Thoracic aorta (tissue), 2 donors: Measurements from ENCODE around the gene ATP2B2. TPM values are rescaled to one million over a fixed set of nuclear protein-coding genes. Genes with fewer than 3 reads are reported as not detected.

Source experiments
- ATAC-seq: fragments of 150-250 bp; one replicate; pipeline ENCODE4 v1.8.0; 2017; ENCODE audit warnings: low read depth; ENCODE audit not compliant: insufficient number of reproducible peaks, low FRiP score
- DNase-seq: peaks from one replicate; pipeline ENCODE4 v3.0.0-alpha.2; 2020; ENCODE audit warnings: low spot score
- H3K27ac ChIP-seq, 2 donors: fragments of 200-600 bp; sonication (generic); 1 replicate in 1 of 2; 2 replicates in 1 of 2; pipeline ENCODE4 v1.5.1; 2016; ENCODE audit warnings: mild to moderate bottlenecking in 2 of 2, moderate library complexity in 2 of 2
- H3K27me3 ChIP-seq: fragments of 200-600 bp; sonication (generic); replicated peaks from 2 replicates; pipeline ENCODE4 v1.6.0; 2016; ENCODE audit warnings: mild to moderate bottlenecking; ENCODE audit not compliant: insufficient read depth
- H3K36me3 ChIP-seq: fragments of 200-600 bp; sonication (generic); one replicate; pipeline ENCODE4 v1.5.1; 2016
- H3K4me1 ChIP-seq, 2 donors: fragments of 200-600 bp; sonication (generic); 1 replicate in 1 of 2; 2 replicates in 1 of 2; pipeline versions ENCODE4 v1.5.1 to v1.6.0; 2016; ENCODE audit warnings: low read depth in 2 of 2, mild to moderate bottlenecking in 1 of 2; ENCODE audit not compliant: control insufficient read depth in 1 of 2
- H3K4me3 ChIP-seq: fragments of 200-600 bp; sonication (generic); 2 replicates; pipeline ENCODE4 v1.5.1; 2016; ENCODE audit warnings: mild to moderate bottlenecking
- H3K9me3 ChIP-seq: fragments of 200-600 bp; sonication (generic); 2 replicates; pipeline ENCODE4 v1.5.1; 2016
- total RNA-seq, 2 donors: library from RNA; depleted of rRNA; stranded (reverse); fragments of >200 nt; gene quantifications; one replicate each; pipeline versions ENCODE4 v1.1.0 to v1.2.3, GENCODE V29; 2016
- TF ChIP-seq, protein P1 (sequence below): fragments of 200-600 bp; sonication (generic); IDR thresholded peaks from one replicate; pipeline ENCODE4 v1.5.1; 2019; ENCODE audit warnings: antibody characterized with exemption

ATP2B2 gene
- total RNA-seq, 2 donors from 2014 or later: not detected

DNA sequence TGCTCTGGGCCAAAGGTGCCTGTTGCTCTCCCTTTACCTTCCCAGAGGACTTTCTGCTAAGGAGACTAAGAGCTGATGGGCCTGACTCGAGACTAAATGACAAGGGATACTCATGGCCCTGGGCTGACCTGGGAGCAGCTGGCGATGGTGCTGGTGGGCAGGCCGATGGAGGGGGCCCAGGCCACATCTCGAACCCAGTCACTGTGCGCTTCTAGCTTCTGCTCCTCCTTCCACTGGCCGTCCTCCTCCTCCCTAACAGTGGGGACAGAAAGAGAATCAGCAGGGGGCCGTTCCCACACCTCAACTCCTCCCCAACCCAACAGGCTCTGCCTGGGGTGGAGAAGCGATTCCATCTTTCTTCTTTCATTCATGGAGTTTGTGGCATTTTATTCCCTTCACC is 200.5 kb downstream of the ATP2B2 start:
- H3K9me3 ChIP-seq: no peaks in the 10 kb centered on the region
- H3K4me3 ChIP-seq: no peak overlapping the region
- ATAC-seq (no peak), DNase-seq (no peak)
- H3K36me3 ChIP-seq: peaks cover 72% of the 10 kb centered on the region
- no peak overlapping the region for H3K27ac ChIP-seq
- H3K4me1 ChIP-seq: no peaks in the 10 kb centered on the region
- TF ChIP-seq, protein P1, sequence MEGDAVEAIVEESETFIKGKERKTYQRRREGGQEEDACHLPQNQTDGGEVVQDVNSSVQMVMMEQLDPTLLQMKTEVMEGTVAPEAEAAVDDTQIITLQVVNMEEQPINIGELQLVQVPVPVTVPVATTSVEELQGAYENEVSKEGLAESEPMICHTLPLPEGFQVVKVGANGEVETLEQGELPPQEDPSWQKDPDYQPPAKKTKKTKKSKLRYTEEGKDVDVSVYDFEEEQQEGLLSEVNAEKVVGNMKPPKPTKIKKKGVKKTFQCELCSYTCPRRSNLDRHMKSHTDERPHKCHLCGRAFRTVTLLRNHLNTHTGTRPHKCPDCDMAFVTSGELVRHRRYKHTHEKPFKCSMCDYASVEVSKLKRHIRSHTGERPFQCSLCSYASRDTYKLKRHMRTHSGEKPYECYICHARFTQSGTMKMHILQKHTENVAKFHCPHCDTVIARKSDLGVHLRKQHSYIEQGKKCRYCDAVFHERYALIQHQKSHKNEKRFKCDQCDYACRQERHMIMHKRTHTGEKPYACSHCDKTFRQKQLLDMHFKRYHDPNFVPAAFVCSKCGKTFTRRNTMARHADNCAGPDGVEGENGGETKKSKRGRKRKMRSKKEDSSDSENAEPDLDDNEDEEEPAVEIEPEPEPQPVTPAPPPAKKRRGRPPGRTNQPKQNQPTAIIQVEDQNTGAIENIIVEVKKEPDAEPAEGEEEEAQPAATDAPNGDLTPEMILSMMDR: no peak
- H3K27me3 ChIP-seq: no peaks in the 10 kb centered on the region

DNA sequence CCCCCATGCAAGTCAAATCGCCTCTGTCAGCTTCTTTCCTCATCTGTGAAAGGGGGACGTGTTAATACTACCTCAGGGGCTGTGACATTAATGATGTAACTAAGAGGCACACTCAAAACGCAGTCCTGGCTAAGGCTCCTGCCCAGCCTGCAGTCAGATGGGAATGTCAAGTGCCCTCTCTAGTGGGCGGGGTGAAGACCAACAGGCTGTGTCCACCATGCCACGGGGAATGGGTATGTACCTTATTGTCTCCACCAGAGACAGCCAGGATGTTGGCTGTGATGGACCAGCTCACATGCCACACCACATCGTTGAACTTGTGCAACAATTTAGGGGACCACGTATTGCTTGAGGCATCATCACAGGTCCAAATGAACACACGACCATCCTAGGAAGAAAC is 201.6 kb downstream of the ATP2B2 start:
- no peaks in the 10 kb centered on the region for H3K9me3 ChIP-seq
- peaks cover 68% of the 10 kb centered on the region for H3K36me3 ChIP-seq
- ATAC-seq (no peak), DNase-seq (no peak)
- no peak overlapping the region for H3K27ac ChIP-seq
- no peaks in the 10 kb centered on the region for H3K27me3 ChIP-seq
- TF ChIP-seq, protein P1: no peak
- no peak overlapping the region for H3K4me3 ChIP-seq
- no peaks in the 10 kb centered on the region for H3K4me1 ChIP-seq

DNA sequence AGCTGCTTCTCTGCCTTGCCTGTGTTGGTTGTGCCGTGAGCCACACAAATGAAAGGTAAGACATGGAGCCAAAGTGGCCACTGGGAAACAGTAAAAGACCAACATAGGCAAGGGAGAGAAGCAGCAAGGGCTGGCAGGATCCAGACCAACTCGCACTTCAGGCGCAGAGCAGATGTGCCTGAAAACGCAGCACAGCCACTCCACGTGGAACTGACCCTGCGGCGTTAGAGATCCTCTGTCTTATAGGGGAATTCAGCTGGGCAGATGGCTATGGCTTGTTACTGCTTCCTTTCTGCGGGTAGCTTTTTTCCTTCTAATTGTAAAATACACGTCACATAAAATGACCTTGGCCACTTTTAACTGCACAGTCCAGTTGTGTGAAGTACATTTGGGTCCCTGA is 202.3 kb downstream of the ATP2B2 start:
- no peak overlapping the region for H3K4me3 ChIP-seq
- no peaks in the 10 kb centered on the region for H3K4me1 ChIP-seq
- DNase-seq (no peak), ATAC-seq (no peak)
- no peaks in the 10 kb centered on the region for H3K9me3 ChIP-seq
- peaks cover 68% of the 10 kb centered on the region for H3K36me3 ChIP-seq
- TF ChIP-seq, protein P1: no peak
- no peaks in the 10 kb centered on the region for H3K27me3 ChIP-seq
- H3K27ac ChIP-seq: no peak overlapping the region

DNA sequence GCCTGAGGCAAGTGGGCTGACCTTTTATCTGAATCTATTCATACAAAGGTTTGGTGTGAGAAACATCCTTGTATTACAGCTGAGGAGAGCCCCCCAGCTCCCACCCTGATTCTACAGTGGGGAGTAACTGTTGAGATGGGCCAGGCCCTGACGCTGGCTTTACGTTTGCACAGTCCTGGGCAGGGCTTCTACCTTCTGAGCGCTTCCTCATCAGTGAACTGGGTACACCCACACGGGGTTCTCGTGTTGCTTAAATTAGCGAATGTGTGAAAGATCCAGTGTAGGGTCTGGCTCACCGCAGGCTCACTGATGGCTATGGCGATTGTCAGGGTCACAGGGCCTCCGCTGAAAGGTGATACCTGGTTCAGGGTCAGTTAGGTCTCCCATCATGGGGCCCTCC is 205.3 kb downstream of the ATP2B2 start:
- DNase-seq (no peak), ATAC-seq (no peak)
- peaks cover 0 to 7% of the 10 kb centered on the region in 2 donors for H3K4me1 ChIP-seq
- peaks cover 49% of the 10 kb centered on the region for H3K36me3 ChIP-seq
- no peaks in the 10 kb centered on the region for H3K9me3 ChIP-seq
- TF ChIP-seq, protein P1: no peak
- H3K27ac ChIP-seq: no peak overlapping the region
- no peak overlapping the region for H3K4me3 ChIP-seq
- H3K27me3 ChIP-seq: no peaks in the 10 kb centered on the region

DNA sequence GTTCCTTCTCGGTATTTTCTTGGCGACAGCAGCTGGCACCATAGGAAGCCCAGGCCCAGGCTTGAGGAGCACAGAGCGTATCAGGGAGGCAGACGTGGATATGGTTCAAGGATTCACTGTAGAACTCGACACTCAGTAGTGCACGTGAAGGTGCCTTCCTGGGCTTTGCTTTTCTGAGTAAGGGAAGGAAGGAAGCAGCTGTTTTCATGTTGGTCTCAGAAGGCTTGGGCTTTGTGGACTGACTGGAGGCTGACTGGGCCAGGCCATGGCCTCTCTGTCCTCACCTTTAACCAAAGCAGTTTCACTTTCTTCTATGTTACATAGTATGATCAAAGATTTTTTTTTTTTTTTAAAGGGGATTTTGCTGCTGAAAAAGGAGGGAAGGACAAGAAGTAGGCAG is 205.7 kb downstream of the ATP2B2 start:
- no peaks in the 10 kb centered on the region for H3K27me3 ChIP-seq
- H3K9me3 ChIP-seq: no peaks in the 10 kb centered on the region
- H3K4me3 ChIP-seq: no peak overlapping the region
- peaks cover 0 to 7% of the 10 kb centered on the region in 2 donors for H3K4me1 ChIP-seq
- DNase-seq (no peak), ATAC-seq (no peak)
- no peak overlapping the region for H3K27ac ChIP-seq
- peaks cover 45% of the 10 kb centered on the region for H3K36me3 ChIP-seq
- TF ChIP-seq, protein P1: no peak
